T47D (cell line): ENCODE measurements around the gene C12orf76.
"Not testable (repeated sequence)": the region's sequence is repeated elsewhere in the genome, so short reads cannot be mapped to it uniquely, and the experiment has no call there.

Experiments
- DNase-seq, 2 experiments: peaks; one replicate each; pipeline versions ENCODE4 v3.0.0 to v3.0.0-alpha.2; 2011 to 2012; ENCODE audit warnings: low read depth in 1 of 2, low spot score in 1 of 2
- JUND ChIP-seq: IDR thresholded peaks from 2 replicates; pipeline ENCODE4 v1.6.1; 2012; ENCODE audit warnings: low read depth
- in situ Hi-C: cut with HindIII; loops from 2 replicates; pipeline ENCODE4 v1.10.0; 2016; ENCODE audit warnings: low sequenced_read_pairs, low pct_unique_long_range_greater_than_20kb

The C12orf76 gene

GRCh38 chr12:110024051-110024450, 24.3 kb downstream of the C12orf76 start:
- no peak for TF ChIP-seq JUND
- no peak for DNase-seq
- in situ Hi-C loops, result no loop called here

DNA sequence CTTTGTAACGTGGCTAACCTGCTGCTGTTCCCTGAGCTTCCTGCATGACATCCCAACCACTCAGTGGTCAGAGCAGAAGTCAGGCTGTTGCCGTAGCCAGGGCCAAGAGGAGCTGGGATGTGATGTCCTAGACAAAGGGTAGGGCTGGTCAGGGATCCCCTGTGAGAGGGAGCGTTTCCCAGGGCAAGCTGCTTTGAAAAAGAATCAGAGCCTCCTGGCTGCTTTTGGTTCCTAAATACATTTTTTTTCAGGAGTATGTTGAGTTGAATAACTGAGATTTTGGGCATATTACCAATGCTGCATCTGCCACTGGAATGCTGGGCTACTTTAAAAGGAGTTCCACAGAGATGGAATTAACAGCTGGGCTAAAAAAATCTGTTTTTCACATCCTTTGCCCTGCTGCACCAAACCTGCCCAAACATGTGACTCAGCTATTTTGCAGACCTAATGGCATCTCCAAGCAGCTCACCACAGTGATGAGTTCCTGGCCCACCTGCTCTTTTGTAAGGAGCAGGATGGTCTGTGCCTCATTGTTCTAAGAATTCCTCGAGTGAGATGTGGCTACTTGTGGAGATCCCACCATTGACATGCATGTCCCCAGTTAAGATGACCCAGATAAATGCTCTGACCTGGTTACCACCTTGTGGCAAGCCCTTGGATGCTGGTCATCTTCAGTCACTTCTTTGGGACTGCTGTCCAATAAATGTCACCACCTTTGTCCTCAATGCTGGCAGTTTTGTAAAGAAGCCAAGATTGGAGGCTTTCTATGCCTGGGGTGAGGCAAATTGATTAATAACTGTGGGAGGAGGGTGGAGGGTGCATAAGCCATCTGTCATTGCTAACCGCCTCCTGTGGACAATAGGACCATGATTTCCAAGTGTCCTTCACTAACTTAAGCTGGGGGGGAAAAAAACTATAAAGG, 25.0 kb downstream of the C12orf76 start:
- DNase-seq, result no peak
- no peak for TF ChIP-seq JUND
- in situ Hi-C loops, result no loop called here

- TF ChIP-seq JUND, result no peak
- DNase-seq, result no peak
- in situ Hi-C loops, result no loop called here
Observed at GRCh38 chr12:110020956-110021355, 27.4 kb downstream of the C12orf76 start.

DNA sequence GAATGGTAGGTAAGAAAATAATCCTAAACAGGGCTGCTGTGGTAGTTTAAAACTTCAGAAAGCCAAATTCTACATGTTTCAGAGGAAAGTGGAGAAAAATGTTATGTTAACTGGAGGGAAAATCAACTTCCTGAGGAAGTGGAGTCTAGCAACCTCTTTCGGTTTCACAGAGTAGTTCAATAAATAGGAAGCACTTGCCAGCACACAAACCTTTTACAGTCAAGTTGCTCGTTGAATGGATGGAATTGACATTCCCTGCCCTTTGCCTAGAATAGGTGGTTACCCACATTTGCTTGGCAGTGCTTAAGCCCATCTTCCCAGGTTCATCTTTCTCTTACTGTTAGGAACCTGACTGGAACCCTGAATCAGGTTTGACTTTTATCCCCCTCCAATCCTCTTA, 33.2 kb downstream of the C12orf76 start:
- TF ChIP-seq JUND, result no peak
- no peak for DNase-seq
- in situ Hi-C loops, result no loop called here

- in situ Hi-C loops, result no loop called here
- no peak for DNase-seq
- no peak for TF ChIP-seq JUND
Observed at GRCh38 chr12:110012659-110013058, 35.7 kb downstream of the C12orf76 start.

- DNase-seq, result no peak
- no peak for TF ChIP-seq JUND
- in situ Hi-C loops, result no loop called here
Observed at GRCh38 chr12:110012137-110012536, 36.2 kb downstream of the C12orf76 start.

DNA sequence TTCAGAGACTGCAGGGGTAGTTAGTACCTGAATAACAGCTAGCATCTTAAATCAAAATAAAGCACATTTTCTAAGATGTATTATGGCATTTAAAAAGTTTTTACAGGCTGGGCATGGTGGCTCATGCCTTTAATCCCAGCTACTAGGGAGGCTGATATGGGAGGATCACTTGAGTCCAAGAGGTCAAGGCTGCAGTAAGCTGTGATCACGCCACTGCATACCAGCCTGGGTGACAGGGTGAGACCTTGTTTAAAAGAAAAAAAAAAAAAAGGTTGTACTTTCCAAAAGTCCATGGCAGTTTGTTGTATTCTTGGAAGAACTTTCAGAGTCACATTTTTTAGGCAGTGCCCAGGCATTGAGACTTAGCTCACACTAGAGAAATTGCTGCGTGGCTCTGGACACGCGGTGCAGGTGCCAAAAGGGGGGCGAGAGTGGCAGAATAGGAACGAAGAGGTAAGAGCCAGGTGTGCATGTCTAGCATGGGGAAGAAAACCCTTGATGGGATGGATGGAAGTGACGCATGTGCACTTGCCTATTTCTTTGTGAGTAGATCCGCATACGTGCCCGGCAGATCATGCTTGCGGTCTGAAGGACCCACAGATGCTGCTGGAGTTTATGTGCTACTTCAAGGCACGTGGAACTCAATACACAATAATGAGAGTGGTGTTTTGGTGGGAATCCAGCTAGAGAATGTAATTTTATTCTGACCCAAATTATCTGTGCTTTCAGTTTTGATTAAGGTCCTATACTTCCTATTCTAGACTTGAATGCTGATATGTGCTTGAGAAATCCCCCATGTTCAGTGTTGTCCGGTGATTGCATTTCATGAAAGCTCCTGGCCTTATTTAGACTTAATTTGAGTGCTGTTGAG, 37.2 kb downstream of the C12orf76 start:
- no peak for TF ChIP-seq JUND
- no peak for DNase-seq
- in situ Hi-C loops, result no loop called here

DNA sequence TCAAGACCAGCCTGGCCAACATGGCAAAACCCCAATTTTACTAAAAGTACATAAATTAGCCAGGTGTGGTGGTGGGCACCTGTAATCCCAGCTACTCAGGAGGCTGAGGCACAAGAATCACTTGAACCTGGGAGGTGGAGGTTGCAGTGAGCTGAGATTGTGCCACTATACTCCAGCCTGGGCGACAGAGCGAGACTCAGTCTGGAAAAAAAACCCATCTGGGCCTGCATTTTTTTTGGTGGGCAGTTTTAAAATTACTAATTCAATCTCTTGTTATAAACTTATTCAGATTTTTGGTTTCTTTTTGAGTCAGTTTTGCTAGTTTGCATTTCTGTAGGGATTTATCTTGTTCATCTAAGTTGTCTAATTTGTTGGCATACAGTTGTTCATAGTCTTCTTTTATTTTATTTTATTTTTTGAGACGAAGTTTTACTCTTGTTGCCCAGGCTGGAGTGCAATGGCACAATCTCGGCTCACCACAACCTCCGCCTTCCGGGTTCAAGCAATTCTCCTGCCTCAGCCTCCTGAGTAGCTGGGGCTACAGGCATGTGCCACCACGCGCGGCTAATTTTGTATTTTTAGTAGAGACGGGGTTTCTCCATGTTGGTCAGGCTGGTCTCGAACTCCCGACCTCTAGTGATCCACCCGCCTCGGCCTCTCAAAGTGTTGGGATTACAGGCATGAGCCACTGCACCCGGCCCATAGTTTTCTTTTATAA, 39.5 kb downstream of the C12orf76 start:
- in situ Hi-C loops, DNase-seq: not testable (repeated sequence)

DNA sequence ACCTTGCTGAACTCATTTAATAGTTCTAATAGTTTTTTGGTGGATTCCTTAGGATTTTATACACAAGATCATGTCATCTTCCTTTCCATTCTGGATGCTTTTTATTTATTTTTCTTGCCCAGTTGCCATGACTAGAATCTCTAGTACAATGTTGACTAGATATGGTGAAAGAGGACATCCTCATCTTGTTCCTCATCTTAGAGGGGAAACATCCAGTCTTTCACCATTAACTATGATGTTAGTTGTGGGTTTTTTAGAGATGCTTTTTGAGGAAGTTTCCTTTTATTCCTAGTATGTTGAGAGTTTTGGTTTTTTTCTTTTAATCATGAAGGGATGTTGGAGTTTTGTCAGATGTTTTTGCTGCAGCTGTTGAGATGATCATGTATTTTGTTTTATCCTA, 40.4 kb downstream of the C12orf76 start:
- in situ Hi-C loops, result no loop called here
- no peak for DNase-seq
- TF ChIP-seq JUND, result no peak

DNA sequence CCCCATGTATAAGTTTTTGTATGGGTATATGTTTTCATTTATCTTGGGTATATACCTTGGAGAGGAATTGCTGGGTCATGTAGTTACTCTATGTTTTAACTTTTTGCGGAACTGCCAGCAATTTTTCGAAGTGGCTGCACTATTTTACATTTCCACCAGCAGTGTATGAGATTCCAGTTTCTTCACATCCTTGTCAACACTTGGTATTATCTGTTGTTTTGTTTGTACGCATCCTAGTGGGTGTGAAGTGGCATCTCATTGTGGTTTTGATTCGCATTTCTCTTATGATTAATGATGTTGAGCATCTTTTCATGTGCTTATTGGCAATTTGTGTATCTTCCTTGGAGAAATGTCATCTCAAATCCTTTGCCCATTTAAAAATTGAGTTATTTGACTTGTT, 42.2 kb downstream of the C12orf76 start:
- in situ Hi-C loops, result no loop called here
- no peak for DNase-seq
- no peak for TF ChIP-seq JUND

- no peak for DNase-seq
- no peak for TF ChIP-seq JUND
- in situ Hi-C loops, result no loop called here
Observed at GRCh38 chr12:110005319-110005973, 42.9 kb downstream of the C12orf76 start.

DNA sequence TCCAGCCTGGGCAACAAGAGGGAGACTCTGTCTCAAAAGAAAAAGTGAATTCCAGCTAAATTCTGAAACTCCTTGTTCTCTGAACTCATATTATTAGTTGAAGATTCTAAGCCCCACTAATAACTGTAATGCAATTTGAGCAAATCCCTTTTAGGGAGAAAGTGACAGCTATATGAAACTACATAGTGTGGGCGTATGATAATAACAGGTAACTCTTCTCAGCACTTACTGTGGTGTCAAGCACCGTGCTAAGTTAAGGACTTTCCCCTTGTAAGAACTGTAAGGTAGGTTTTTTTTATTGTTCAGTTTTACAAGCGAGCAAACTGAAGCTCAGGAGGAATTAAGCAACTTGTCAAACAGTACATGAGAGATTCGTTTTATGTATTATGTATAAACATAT, 43.7 kb downstream of the C12orf76 start:
- no peak for TF ChIP-seq JUND
- DNase-seq, result no peak
- in situ Hi-C loops, result no loop called here
